Measurements from ENCODE around the gene AP2M1.

- TF ChIP-seq, protein P1, sequence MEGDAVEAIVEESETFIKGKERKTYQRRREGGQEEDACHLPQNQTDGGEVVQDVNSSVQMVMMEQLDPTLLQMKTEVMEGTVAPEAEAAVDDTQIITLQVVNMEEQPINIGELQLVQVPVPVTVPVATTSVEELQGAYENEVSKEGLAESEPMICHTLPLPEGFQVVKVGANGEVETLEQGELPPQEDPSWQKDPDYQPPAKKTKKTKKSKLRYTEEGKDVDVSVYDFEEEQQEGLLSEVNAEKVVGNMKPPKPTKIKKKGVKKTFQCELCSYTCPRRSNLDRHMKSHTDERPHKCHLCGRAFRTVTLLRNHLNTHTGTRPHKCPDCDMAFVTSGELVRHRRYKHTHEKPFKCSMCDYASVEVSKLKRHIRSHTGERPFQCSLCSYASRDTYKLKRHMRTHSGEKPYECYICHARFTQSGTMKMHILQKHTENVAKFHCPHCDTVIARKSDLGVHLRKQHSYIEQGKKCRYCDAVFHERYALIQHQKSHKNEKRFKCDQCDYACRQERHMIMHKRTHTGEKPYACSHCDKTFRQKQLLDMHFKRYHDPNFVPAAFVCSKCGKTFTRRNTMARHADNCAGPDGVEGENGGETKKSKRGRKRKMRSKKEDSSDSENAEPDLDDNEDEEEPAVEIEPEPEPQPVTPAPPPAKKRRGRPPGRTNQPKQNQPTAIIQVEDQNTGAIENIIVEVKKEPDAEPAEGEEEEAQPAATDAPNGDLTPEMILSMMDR (IDR thresholded peaks at IDR 0.05): no peak
- no peak for TF ChIP-seq POLR2A (IDR thresholded peaks at IDR 0.05)
Observed at GRCh38 chr3:184169896-184170875, 4.5 kb upstream of the AP2M1 start.

All from body of pancreas (tissue), 4 donors.